GM10248 (cell line): ENCODE measurements around the gene EEFSEC.

Source experiments
- CTCF ChIA-PET: fragments of 300-600 bp; sonication (Branson Sonifier 250); formaldehyde crosslinking; extraction: SDS; loops from one replicate; lab custom pipeline; 2021; ENCODE audit warnings: antibody characterized with exemption; lab: Yijun Ruan, JAX
- POLR2A ChIA-PET: fragments of 350-650 bp; sonication (Branson Sonifier 250); formaldehyde crosslinking; extraction: SDS; loops from one replicate; lab custom pipeline; 2020; ENCODE audit warnings: antibody characterized with exemption; lab: Yijun Ruan, JAX
- DNase-seq: peaks from one replicate; pipeline ENCODE4 v3.0.0; 2012; ENCODE audit errors: extremely low spot score
- TF ChIP-seq, protein P1 (sequence below): IDR thresholded peaks from 2 replicates; pipeline ENCODE4 v1.5.1; 2012; ENCODE audit warnings: mild to moderate bottlenecking, low read depth; ENCODE audit errors: extremely low read depth, missing control alignments, control extremely low read depth

Gene EEFSEC

GRCh38 chr3:128285967-128286321 lies 132.7 kb downstream of the EEFSEC start:
- DNase-seq: no peak
- CTCF ChIA-PET: interaction anchor here (0.8 to 1.5 kb wide), 3 partner anchors 15 to 109 kb away, joined by 3 to 7 read pairs (median 4); no protein-coding TSS in a partner anchor
- TF ChIP-seq, protein P1, sequence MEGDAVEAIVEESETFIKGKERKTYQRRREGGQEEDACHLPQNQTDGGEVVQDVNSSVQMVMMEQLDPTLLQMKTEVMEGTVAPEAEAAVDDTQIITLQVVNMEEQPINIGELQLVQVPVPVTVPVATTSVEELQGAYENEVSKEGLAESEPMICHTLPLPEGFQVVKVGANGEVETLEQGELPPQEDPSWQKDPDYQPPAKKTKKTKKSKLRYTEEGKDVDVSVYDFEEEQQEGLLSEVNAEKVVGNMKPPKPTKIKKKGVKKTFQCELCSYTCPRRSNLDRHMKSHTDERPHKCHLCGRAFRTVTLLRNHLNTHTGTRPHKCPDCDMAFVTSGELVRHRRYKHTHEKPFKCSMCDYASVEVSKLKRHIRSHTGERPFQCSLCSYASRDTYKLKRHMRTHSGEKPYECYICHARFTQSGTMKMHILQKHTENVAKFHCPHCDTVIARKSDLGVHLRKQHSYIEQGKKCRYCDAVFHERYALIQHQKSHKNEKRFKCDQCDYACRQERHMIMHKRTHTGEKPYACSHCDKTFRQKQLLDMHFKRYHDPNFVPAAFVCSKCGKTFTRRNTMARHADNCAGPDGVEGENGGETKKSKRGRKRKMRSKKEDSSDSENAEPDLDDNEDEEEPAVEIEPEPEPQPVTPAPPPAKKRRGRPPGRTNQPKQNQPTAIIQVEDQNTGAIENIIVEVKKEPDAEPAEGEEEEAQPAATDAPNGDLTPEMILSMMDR: no peak
- POLR2A ChIA-PET: no interaction called here

GRCh38 chr3:128286691-128287090 lies 133.4 kb downstream of the EEFSEC start:
- ChIA-PET POLR2A (no interaction called here), CTCF (interaction anchor here (0.8 to 1.5 kb wide), 6 partner anchors 10 to 110 kb away, joined by 3 to 7 read pairs (median 4); no protein-coding TSS in a partner anchor)
- TF ChIP-seq, protein P1: no peak
- DNase-seq: no peak

- ChIA-PET POLR2A (interaction anchor here (0.7 kb wide), 1 partner anchor 61 kb away, joined by 3 read pairs; no protein-coding TSS in a partner anchor), CTCF (interaction anchor here (0.8 to 1.5 kb wide), 5 partner anchors 9 to 20 kb away, joined by 3 to 7 read pairs (median 4); no protein-coding TSS in a partner anchor)
- DNase-seq: no peak
- TF ChIP-seq, protein P1: no peak
Observed at GRCh38 chr3:128287216-128287615, 133.9 kb downstream of the EEFSEC start.

- TF ChIP-seq, protein P1: no peak
- POLR2A ChIA-PET: no interaction called here
- no peak for DNase-seq
- CTCF ChIA-PET: interaction anchor here (1.1 to 1.7 kb wide), 2 partner anchors 14 to 194 kb away, joined by 3 to 5 read pairs; no protein-coding TSS in a partner anchor
Observed at GRCh38 chr3:128289534-128289933, 136.3 kb downstream of the EEFSEC start.

- CTCF ChIA-PET: interaction anchor here (1.7 kb wide), 1 partner anchor 195 kb away, joined by 5 read pairs; no protein-coding TSS in a partner anchor
- POLR2A ChIA-PET: no interaction called here
- no peak for DNase-seq
- TF ChIP-seq, protein P1: no peak
Observed at GRCh38 chr3:128290484-128290883, 137.2 kb downstream of the EEFSEC start.

DNA sequence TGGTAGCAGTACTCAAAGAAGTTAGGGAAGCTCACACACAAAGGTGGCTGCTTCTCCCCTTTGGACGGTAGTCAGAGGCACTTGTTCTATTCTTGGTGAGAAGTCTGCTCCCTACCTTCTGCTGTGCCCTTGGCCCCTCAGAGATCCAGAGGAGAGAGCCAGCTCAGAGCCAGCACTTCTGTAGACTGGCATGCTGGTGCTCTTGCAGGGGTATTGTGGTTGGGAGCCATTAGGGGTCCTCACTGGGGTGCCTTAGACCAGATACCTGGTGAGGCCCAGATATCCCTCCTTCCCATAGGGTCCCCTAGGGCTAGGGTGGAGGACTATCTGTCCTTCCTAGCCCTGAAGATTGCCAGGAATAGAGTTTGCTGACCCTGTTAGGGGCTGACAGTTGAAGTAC lies 140.6 kb downstream of the EEFSEC start:
- TF ChIP-seq, protein P1: no peak
- CTCF ChIA-PET: no interaction called here
- POLR2A ChIA-PET: no interaction called here
- no peak for DNase-seq
